NT2/D1 (cell line): ENCODE data around the gene SNX14.
A peak's percentile ranks its signal among the peaks of the same experiment; 100 is the strongest.

ENCODE experiments used
- DNase-seq: peaks from one replicate; pipeline ENCODE4 v3.0.0-alpha.2; 2011; ENCODE audit warnings: low read depth, low spot score
- H3K27me3 ChIP-seq: 2 replicates; pipeline ENCODE4 v1.6.0; 2011; ENCODE audit warnings: mild to moderate bottlenecking; ENCODE audit not compliant: insufficient read length, insufficient read depth
- H3K36me3 ChIP-seq: 2 replicates; pipeline ENCODE4 v1.6.1; 2011; ENCODE audit warnings: mild to moderate bottlenecking, low read length, mixed read lengths; ENCODE audit not compliant: insufficient read depth, insufficient read length
- H3K4me1 ChIP-seq: 2 replicates; pipeline ENCODE4 v1.5.1; 2011; ENCODE audit not compliant: insufficient read depth, insufficient read length
- H3K4me3 ChIP-seq: 2 replicates; pipeline ENCODE4 v1.5.1; 2011; ENCODE audit warnings: low read depth; ENCODE audit not compliant: insufficient read length
- H3K9ac ChIP-seq: 2 replicates; pipeline ENCODE4 v1.6.0; 2011; ENCODE audit warnings: low read depth; ENCODE audit not compliant: insufficient read length
- H3K9me3 ChIP-seq: 2 replicates; pipeline ENCODE4 v1.5.1; 2011; ENCODE audit warnings: mild to moderate bottlenecking, low read length; ENCODE audit not compliant: insufficient read depth
- SUZ12 ChIP-seq: IDR thresholded peaks from 2 replicates; pipeline ENCODE4 v1.6.1; 2011; ENCODE audit not compliant: insufficient read length, insufficient read depth; ENCODE audit errors: extremely low read depth
- YY1 ChIP-seq: IDR thresholded peaks from 2 replicates; pipeline ENCODE4 v1.6.1; 2011; ENCODE audit not compliant: insufficient read length, insufficient read depth
- ZNF274 ChIP-seq: IDR thresholded peaks from 2 replicates; pipeline ENCODE4 v1.6.1; 2011; ENCODE audit warnings: mild to moderate bottlenecking, low read depth, low read length

Gene SNX14

GRCh38 chr6:85593438-85594196 lies at the start of gene SNX14:
Gene SNX14, minus strand, starts transcription at chr6:85593858. Its CDS starts 140 bp downstream, at chr6:85593718.
- no peaks in the 10 kb centered on the region for H3K36me3 ChIP-seq
- peak within 1 kb of the TSS; percentile 95 for H3K9ac ChIP-seq
- peak; percentile 39 for DNase-seq
- no peaks in the 10 kb centered on the region for H3K4me1 ChIP-seq
- peaks cover 15% of the 10 kb centered on the region for H3K27me3 ChIP-seq
- H3K9me3 ChIP-seq = no peaks in the 10 kb centered on the region
- H3K4me3 ChIP-seq = peak within 1 kb of the TSS; percentile 88
- no peak for TF ChIP-seq YY1
- TF ChIP-seq ZNF274 = no peak
- TF ChIP-seq SUZ12 = no peak

GRCh38 chr6:85642774-85643536 lies 49.3 kb upstream of the SNX14 start, which contains the start of gene SYNCRIP:
Gene SYNCRIP, minus strand, starts transcription at chr6:85642886. Its CDS starts 1,447 bp downstream, at chr6:85641439.
- peaks cover 38% of the 10 kb centered on the region for H3K36me3 ChIP-seq
- H3K27me3 ChIP-seq = no peaks in the 10 kb centered on the region
- no peak for TF ChIP-seq SUZ12
- TF ChIP-seq YY1 = peak; percentile 43
- peak within 1 kb of the TSS; percentile 98 for H3K9ac ChIP-seq
- no peaks in the 10 kb centered on the region for H3K9me3 ChIP-seq
- peak; percentile 94 for DNase-seq
- H3K4me1 ChIP-seq = no peaks in the 10 kb centered on the region
- peak within 1 kb of the TSS; percentile 89 for H3K4me3 ChIP-seq

- peak overlapping the region; percentile 89 for H3K4me3 ChIP-seq
- peak overlapping the region; percentile 98 for H3K9ac ChIP-seq
- no peak for DNase-seq
- TF ChIP-seq ZNF274 (no peak), SUZ12 (no peak), YY1 (no peak)
- H3K36me3 ChIP-seq = peaks cover 47% of the 10 kb centered on the region
- no peaks in the 10 kb centered on the region for H3K4me1 ChIP-seq
- H3K9me3 ChIP-seq = no peaks in the 10 kb centered on the region
- no peaks in the 10 kb centered on the region for H3K27me3 ChIP-seq
Observed at GRCh38 chr6:85641897-85642773, 48.5 kb upstream of the SNX14 start.

GRCh38 chr6:85641522-85641896 lies 47.9 kb upstream of the SNX14 start:
- peaks cover 53% of the 10 kb centered on the region for H3K36me3 ChIP-seq
- no peaks in the 10 kb centered on the region for H3K4me1 ChIP-seq
- peak overlapping the region; percentile 89 for H3K4me3 ChIP-seq
- no peaks in the 10 kb centered on the region for H3K9me3 ChIP-seq
- no peak for DNase-seq
- TF ChIP-seq YY1 (no peak), SUZ12 (no peak), ZNF274 (no peak)
- no peaks in the 10 kb centered on the region for H3K27me3 ChIP-seq
- H3K9ac ChIP-seq = peak overlapping the region; percentile 98

- Histone ChIP-seq H3K27me3 (no peaks in the 10 kb centered on the region), H3K9me3 (no peaks in the 10 kb centered on the region), H3K9ac (peak overlapping the region; percentile 98), H3K36me3 (peaks cover 59% of the 10 kb centered on the region), H3K4me3 (peak overlapping the region; percentile 89), H3K4me1 (no peaks in the 10 kb centered on the region)
- DNase-seq = no peak
- TF ChIP-seq SUZ12 = no peak
- no peak for TF ChIP-seq ZNF274
- no peak for TF ChIP-seq YY1
Observed at GRCh38 chr6:85640821-85641220, 47.2 kb upstream of the SNX14 start.

GRCh38 chr6:85637579-85637978 lies 43.9 kb upstream of the SNX14 start:
- no peak for DNase-seq
- Histone ChIP-seq H3K4me3 (no peak overlapping the region), H3K4me1 (no peaks in the 10 kb centered on the region), H3K27me3 (no peaks in the 10 kb centered on the region), H3K9me3 (no peaks in the 10 kb centered on the region), H3K9ac (no peak overlapping the region), H3K36me3 (peaks cover 86% of the 10 kb centered on the region)
- TF ChIP-seq SUZ12 (no peak), ZNF274 (no peak), YY1 (no peak)
